HepG2 (cell line): ENCODE measurements around the gene MAEA. TPM values are rescaled to one million over a fixed set of nuclear protein-coding genes. Genes with fewer than 3 reads are reported as not detected.
A peak's percentile ranks its signal among the peaks of the same experiment; 100 is the strongest.

ENCODE experiments used
- FOXA3 ChIP-seq: IDR thresholded peaks from 2 replicates; pipeline ENCODE4 v1.6.1; 2016; ENCODE audit warnings: missing genetic modification reagents, missing compliant biosample characterization
- FUBP1 ChIP-seq: sonication (generic); formaldehyde crosslinking; IDR thresholded peaks from 2 replicates; pipeline ENCODE4 v1.5.1; 2020; ENCODE audit warnings: missing genetic modification reagents, mild to moderate bottlenecking, borderline replicate concordance
- KDM5A ChIP-seq: fragments of 200-600 bp; sonication (generic); IDR thresholded peaks from 2 replicates; pipeline ENCODE4 v1.7.0; 2018; ENCODE audit warnings: antibody characterized with exemption, mild to moderate bottlenecking, low read length, borderline replicate concordance
- MAX ChIP-seq: IDR thresholded peaks from 2 replicates; pipeline ENCODE4 v1.6.1; 2012; ENCODE audit warnings: inconsistent platforms
- NCOA5 ChIP-seq: sonication (generic); formaldehyde crosslinking; IDR thresholded peaks from 2 replicates; pipeline ENCODE4 v1.4.0; 2020; ENCODE audit warnings: missing genetic modification reagents
- NFE2 ChIP-seq: sonication (generic); formaldehyde crosslinking; IDR thresholded peaks from 2 replicates; pipeline ENCODE4 v1.4.0; 2020; ENCODE audit warnings: missing genetic modification reagents
- NKX3-1 ChIP-seq: sonication (generic); formaldehyde crosslinking; IDR thresholded peaks from 2 replicates; pipeline ENCODE4 v1.5.0; 2020; ENCODE audit warnings: missing genetic modification reagents
- RXRB ChIP-seq: IDR thresholded peaks from 2 replicates; pipeline ENCODE4 v1.6.1; 2016; ENCODE audit warnings: borderline replicate concordance, missing genetic modification reagents, missing compliant biosample characterization
- SALL1 ChIP-seq: sonication (generic); formaldehyde crosslinking; IDR thresholded peaks from 2 replicates; pipeline ENCODE4 v1.8.0; 2022; ENCODE audit warnings: mild to moderate bottlenecking, missing genetic modification reagents
- SAP130 ChIP-seq: IDR thresholded peaks from 2 replicates; pipeline ENCODE4 v1.6.1; 2016; ENCODE audit warnings: low read depth
- SMAD1 ChIP-seq: sonication (generic); formaldehyde crosslinking; IDR thresholded peaks from 2 replicates; pipeline ENCODE4 v1.4.0; 2020; ENCODE audit warnings: missing genetic modification reagents, low read depth, mild to moderate bottlenecking, borderline replicate concordance
- SOX6 ChIP-seq, 2 experiments: fragments of 450-650 bp in 1 of 2; sonication (generic) in 1 of 2; formaldehyde crosslinking in 1 of 2; IDR thresholded peaks; 2 replicates each; pipeline versions ENCODE4 v1.4.0 to v1.6.1; 2017 to 2020; ENCODE audit warnings: antibody characterized with exemption in 1 of 2, mild to moderate bottlenecking in 1 of 2, missing genetic modification reagents in 1 of 2
- TEAD3 ChIP-seq: optimal IDR thresholded peaks from 2 replicates; pipeline ENCODE3; 2016; ENCODE audit warnings: borderline replicate concordance
- ZBTB26 ChIP-seq: IDR thresholded peaks from 2 replicates; pipeline ENCODE4 v1.6.1; 2016; ENCODE audit warnings: missing compliant biosample characterization, missing genetic modification reagents, borderline replicate concordance
- ZGPAT ChIP-seq: IDR thresholded peaks from 2 replicates; pipeline ENCODE4 v1.6.1; 2016; ENCODE audit warnings: mild to moderate bottlenecking
- ZNF138 ChIP-seq: sonication (generic); formaldehyde crosslinking; IDR thresholded peaks from 2 replicates; pipeline ENCODE4 v1.5.0; 2020; ENCODE audit warnings: mild to moderate bottlenecking, low read depth, missing genetic modification reagents
- ZNF232 ChIP-seq: sonication (generic); formaldehyde crosslinking; IDR thresholded peaks from 2 replicates; pipeline ENCODE4 v1.4.0; 2020; ENCODE audit warnings: missing genetic modification reagents, borderline replicate concordance
- ZNF644 ChIP-seq: IDR thresholded peaks from 2 replicates; pipeline ENCODE4 v1.6.1; 2016; ENCODE audit warnings: low read depth
- ZNF710 ChIP-seq: sonication (generic); formaldehyde crosslinking; IDR thresholded peaks from 2 replicates; pipeline ENCODE4 v1.5.0; 2020; ENCODE audit warnings: mild to moderate bottlenecking, missing genetic modification reagents, borderline replicate concordance
- ZNF740 ChIP-seq: sonication (generic); formaldehyde crosslinking; IDR thresholded peaks from 2 replicates; pipeline ENCODE4 v1.4.0; 2020; ENCODE audit warnings: missing genetic modification reagents
- ZSCAN5A ChIP-seq: sonication (generic); formaldehyde crosslinking; IDR thresholded peaks from 2 replicates; pipeline ENCODE4 v1.8.0; 2022; ENCODE audit warnings: mild to moderate bottlenecking, missing genetic modification reagents, borderline replicate concordance
- polyA plus RNA-seq, 8 experiments: library from polyadenylated mRNA; depleted of rRNA in 3 of 8; stranded (reverse) in 7 of 8; unstranded in 1 of 8; fragments of >200 nt; fragmentation: Illumina TruSeq in 4 of 8; extraction: Trizol in 4 of 8; gene quantifications; 2 replicates each; pipeline versions ENCODE4 v1.2.1 to v1.2.3, GENCODE V29; 2011 to 2016; ENCODE audit warnings: low read depth in 4 of 8, missing spikeins in 1 of 8, mixed read lengths in 1 of 8; ENCODE audit not compliant: insufficient read depth in 1 of 8
- total RNA-seq, 5 experiments: library from RNA; depleted of rRNA; stranded (reverse); fragments of >200 nt; fragmentation: Illumina TruSeq; extraction: Trizol; gene quantifications; 2 replicates each; pipeline ENCODE4 v1.2.3, GENCODE V29; 2016; ENCODE audit warnings: low read depth in 1 of 5

The MAEA gene
- total and polyA plus RNA-seq, 2 of the 13 experiments (the other 11 are each of a cell fraction or from before 2014, with no cell fraction given) = 52.0 to 57.1 TPM

GRCh38 chr4:1305261-1305711 lies 15.6 kb downstream of the MAEA start (continued):
- TF ChIP-seq ZNF710 (0 out of 2 replicates have a peak, but pooled peaks have one; percentile 27), NFE2 (CRISPR knock-in tag) (peak; percentile 60; the same call in 1 of the 2 replicates), ZNF138 (CRISPR knock-in tag) (no peak), ZNF232 (CRISPR knock-in tag) (no peak), SALL1 (peak; percentile 48; the same call in 1 of the 2 replicates), FUBP1 (CRISPR knock-in tag) (no peak), ZNF644 (CRISPR knock-in tag) (peak; percentile 59; the same call in 1 of the 2 replicates), ZGPAT (CRISPR knock-in tag) (peak; percentile 30; the same call in 1 of the 2 replicates), MAX (peak; percentile 32; the same call in 1 of the 2 replicates), SOX6 (IDR thresholded peaks at IDR 0.05) (no peak), SOX6 (CRISPR knock-in tag; IDR thresholded peaks at IDR 0.05) (peak; percentile 80), KDM5A (no peak), TEAD3 (peak; percentile 84), SAP130 (peak; percentile 56; the same call in 1 of the 2 replicates), FOXA3 (CRISPR knock-in tag) (peak; percentile 78), SMAD1 (no peak), ZSCAN5A (no peak), RXRB (no peak), NCOA5 (no peak), NKX3-1 (CRISPR knock-in tag) (no peak), ZBTB26 (CRISPR knock-in tag) (no peak), ZNF740 (CRISPR knock-in tag) (no peak)
